ENCODE results near the gene TSC2. TPM values are rescaled to one million over a fixed set of nuclear protein-coding genes. Genes with fewer than 3 reads are reported as not detected.

TSC2 gene
- total RNA-seq, 2 donors from 2014 or later: 86.3 to 168 TPM

- Histone ChIP-seq H3K9me3 (no peaks in the 10 kb centered on the region), H3K27ac (no peak overlapping the region), H3K4me1 (replicated peaks) (peaks cover 14% of the 10 kb centered on the region), H3K4me3 (no peak overlapping the region), H3K27me3 (replicated peaks; ENCODE audit: insufficient read depth) (no peaks in the 10 kb centered on the region), H3K36me3 (peaks cover 0 to 19% of the 10 kb centered on the region in 2 donors)
- no peak for DNase-seq (ENCODE audit: low spot score)
- intact Hi-C loops (cut with DNase I): no loop called here
- WGBS: 95% methylated on average over 7 of the region's 7 CpGs
- TF ChIP-seq POLR2AphosphoS5 (IDR thresholded peaks at IDR 0.05) (no peak), CTCF (IDR thresholded peaks at IDR 0.05) (no peak), POLR2A (IDR thresholded peaks at IDR 0.05) (no peak)
Measured at GRCh38 chr16:2078096-2078495, 30.3 kb downstream of the TSC2 start.

- intact Hi-C loops (cut with DNase I): no loop called here
- Histone ChIP-seq H3K27ac (no peak overlapping the region), H3K27me3 (replicated peaks; ENCODE audit: insufficient read depth) (no peaks in the 10 kb centered on the region), H3K4me1 (replicated peaks) (peaks cover 14% of the 10 kb centered on the region), H3K9me3 (no peaks in the 10 kb centered on the region), H3K36me3 (peaks cover 0 to 19% of the 10 kb centered on the region in 2 donors), H3K4me3 (no peak overlapping the region)
- WGBS: 78% methylated on average over 23 of the region's 23 CpGs
- no peak for TF ChIP-seq POLR2AphosphoS5 (IDR thresholded peaks at IDR 0.05)
- TF ChIP-seq POLR2A (IDR thresholded peaks at IDR 0.05): no peak
- TF ChIP-seq CTCF (IDR thresholded peaks at IDR 0.05): no peak
- no peak for DNase-seq (ENCODE audit: low spot score)
Measured at GRCh38 chr16:2078691-2079090, 30.9 kb downstream of the TSC2 start.

- 91% methylated on average over 27 of the region's 30 CpGs for WGBS
- Histone ChIP-seq H3K4me1 (replicated peaks) (peaks cover 14% of the 10 kb centered on the region), H3K27ac (no peak overlapping the region), H3K4me3 (no peak overlapping the region), H3K9me3 (no peaks in the 10 kb centered on the region), H3K27me3 (replicated peaks; ENCODE audit: insufficient read depth) (no peaks in the 10 kb centered on the region), H3K36me3 (peaks cover 0 to 19% of the 10 kb centered on the region in 2 donors)
- no peak for DNase-seq (ENCODE audit: low spot score)
- intact Hi-C loops (cut with DNase I): no loop called here
- TF ChIP-seq POLR2A (IDR thresholded peaks at IDR 0.05): no peak
- TF ChIP-seq POLR2AphosphoS5 (IDR thresholded peaks at IDR 0.05): no peak
- TF ChIP-seq CTCF (IDR thresholded peaks at IDR 0.05): no peak
Measured at GRCh38 chr16:2079311-2079800, 31.6 kb downstream of the TSC2 start.

GRCh38 chr16:2079991-2080390 is 32.2 kb downstream of the TSC2 start:
- intact Hi-C loops (cut with DNase I): no loop called here
- Histone ChIP-seq H3K36me3 (peaks cover 0 to 19% of the 10 kb centered on the region in 2 donors), H3K9me3 (no peaks in the 10 kb centered on the region), H3K27me3 (replicated peaks; ENCODE audit: insufficient read depth) (no peaks in the 10 kb centered on the region), H3K4me3 (no peak overlapping the region), H3K27ac (no peak overlapping the region), H3K4me1 (replicated peaks) (peaks cover 16% of the 10 kb centered on the region)
- WGBS: 92% methylated on average over 16 of the region's 16 CpGs
- no peak for DNase-seq (ENCODE audit: low spot score)
- TF ChIP-seq POLR2A (IDR thresholded peaks at IDR 0.05) (no peak), POLR2AphosphoS5 (IDR thresholded peaks at IDR 0.05) (no peak), CTCF (IDR thresholded peaks at IDR 0.05) (no peak)
